ENCODE results near the gene SZT2. TPM values are rescaled to one million over a fixed set of nuclear protein-coding genes. Genes with fewer than 3 reads are reported as not detected.

SZT2 gene
- total RNA-seq: 10 to 100 TPM; 27.3 to 37.6 TPM

- intact Hi-C loops (cut with micrococcal nuclease): loop anchor here (1.0 to 2.0 kb wide), 4 partner anchors 21 to 217 kb away; partner anchors contain the start of genes CDC20, CFAP57, EBNA1BP2 and ELOVL1
- peak within 1 kb of the TSS; percentile 100 for H3K4me3 Mint-ChIP-seq
- peak; percentile 96 for DNase-seq
- ChIA-PET POLR2A (interaction anchor here (0.8 to 4.1 kb wide), 5 partner anchors 11 to 65 kb away, joined by 3 to 28 read pairs (median 5); partner anchors contain the start of genes CDC20 and ELOVL1), CTCF (interaction anchor here (0.8 to 2.4 kb wide), 8 partner anchors 8 to 163 kb away, joined by 3 to 14 read pairs (median 4); partner anchors contain the start of genes CDC20 and ELOVL1)
- no peaks in the 10 kb centered on the region for H3K9me3 Mint-ChIP-seq
- H3K27me3 Mint-ChIP-seq: no peaks in the 10 kb centered on the region
- H3K27ac Mint-ChIP-seq: peak within 1 kb of the TSS; percentile 97
- H3K4me1 Mint-ChIP-seq (ENCODE audit: low read depth): peaks cover 40% of the 10 kb centered on the region
- H3K36me3 Mint-ChIP-seq: peaks cover 23% of the 10 kb centered on the region
Measured at GRCh38 chr1:43389326-43390313, at the start of gene SZT2, which contains the start of gene MED8. Gene SZT2 (plus strand): TSS chr1:43389899. CDS start chr1:43389969, 70 bp downstream. Gene MED8 (minus strand): TSS chr1:43389800. CDS start chr1:43389764, 36 bp downstream.

GRCh38 chr1:43340559-43340958 is 49.1 kb upstream of the SZT2 start:
- Mint-ChIP-seq H3K4me3 (no peak overlapping the region), H3K27me3 (no peaks in the 10 kb centered on the region), H3K36me3 (no peaks in the 10 kb centered on the region), H3K4me1 (ENCODE audit: low read depth) (no peaks in the 10 kb centered on the region), H3K9me3 (no peaks in the 10 kb centered on the region), H3K27ac (no peak overlapping the region)
- POLR2A ChIA-PET: no interaction called here
- CTCF ChIA-PET: no interaction called here
- intact Hi-C loops (cut with micrococcal nuclease): no loop called here
- DNase-seq: no peak

GRCh38 chr1:43344267-43344850 is 45.3 kb upstream of the SZT2 start:
- no peaks in the 10 kb centered on the region for H3K36me3 Mint-ChIP-seq
- peaks cover under 1% of the 10 kb centered on the region for H3K4me1 Mint-ChIP-seq (ENCODE audit: low read depth)
- H3K9me3 Mint-ChIP-seq: no peaks in the 10 kb centered on the region
- no peak overlapping the region for H3K4me3 Mint-ChIP-seq
- no peak for DNase-seq
- CTCF ChIA-PET: no interaction called here
- intact Hi-C loops (cut with micrococcal nuclease): no loop called here
- POLR2A ChIA-PET: no interaction called here
- H3K27ac Mint-ChIP-seq: no peak overlapping the region
- H3K27me3 Mint-ChIP-seq: no peaks in the 10 kb centered on the region

GRCh38 chr1:43345120-43345519 is 44.6 kb upstream of the SZT2 start:
- CTCF ChIA-PET: no interaction called here
- Mint-ChIP-seq H3K36me3 (no peaks in the 10 kb centered on the region), H3K27ac (no peak overlapping the region), H3K27me3 (no peaks in the 10 kb centered on the region), H3K9me3 (no peaks in the 10 kb centered on the region), H3K4me1 (ENCODE audit: low read depth) (peaks cover 2% of the 10 kb centered on the region), H3K4me3 (no peak overlapping the region)
- DNase-seq: no peak
- POLR2A ChIA-PET: no interaction called here
- intact Hi-C loops (cut with micrococcal nuclease): no loop called here

GRCh38 chr1:43346636-43347035 is 43.1 kb upstream of the SZT2 start:
- H3K27me3 Mint-ChIP-seq: no peaks in the 10 kb centered on the region
- peaks cover 2% of the 10 kb centered on the region for H3K4me1 Mint-ChIP-seq (ENCODE audit: low read depth)
- DNase-seq: no peak
- H3K27ac Mint-ChIP-seq: no peak overlapping the region
- no peak overlapping the region for H3K4me3 Mint-ChIP-seq
- ChIA-PET POLR2A (no interaction called here), CTCF (interaction anchor here (1.0 kb wide), 1 partner anchor 12 kb away, joined by 3 read pairs; the partner anchor contains the start of gene CDC20)
- intact Hi-C loops (cut with micrococcal nuclease): no loop called here
- no peaks in the 10 kb centered on the region for H3K9me3 Mint-ChIP-seq
- no peaks in the 10 kb centered on the region for H3K36me3 Mint-ChIP-seq

- CTCF ChIA-PET: no interaction called here
Measured at GRCh38 chr1:43348343-43348808, 41.3 kb upstream of the SZT2 start.

GRCh38 chr1:43348809-43349593 is 40.7 kb upstream of the SZT2 start:
- no peaks in the 10 kb centered on the region for H3K27me3 Mint-ChIP-seq
- intact Hi-C loops (cut with micrococcal nuclease): no loop called here
- H3K4me1 Mint-ChIP-seq (ENCODE audit: low read depth): peaks cover 2% of the 10 kb centered on the region
- no peaks in the 10 kb centered on the region for H3K36me3 Mint-ChIP-seq
- H3K27ac Mint-ChIP-seq: peak overlapping the region; percentile 85
- ChIA-PET CTCF (no interaction called here), POLR2A (interaction anchor here (0.6 to 0.8 kb wide), 3 partner anchors 19 to 434 kb away, joined by 3 to 4 read pairs (median 4); partner anchors contain the start of gene HYI)
- DNase-seq: peak; percentile 81
- H3K4me3 Mint-ChIP-seq: peak overlapping the region; percentile 74
- no peaks in the 10 kb centered on the region for H3K9me3 Mint-ChIP-seq

More at GRCh38 chr1:43348343-43348808, 41.3 kb upstream of the SZT2 start:
- Mint-ChIP-seq H3K4me1 (ENCODE audit: low read depth) (peaks cover 2% of the 10 kb centered on the region), H3K27me3 (no peaks in the 10 kb centered on the region), H3K9me3 (no peaks in the 10 kb centered on the region), H3K27ac (no peak overlapping the region), H3K36me3 (no peaks in the 10 kb centered on the region), H3K4me3 (peak overlapping the region; percentile 12)
- intact Hi-C loops (cut with micrococcal nuclease): no loop called here
- DNase-seq: no peak
- POLR2A ChIA-PET: interaction anchor here (0.6 to 0.8 kb wide), 3 partner anchors 20 to 433 kb away, joined by 3 to 4 read pairs (median 4); partner anchors contain the start of gene HYI

- H3K27ac Mint-ChIP-seq: peak overlapping the region; percentile 85
- H3K9me3 Mint-ChIP-seq: no peaks in the 10 kb centered on the region
- H3K4me1 Mint-ChIP-seq (ENCODE audit: low read depth): peaks cover 2% of the 10 kb centered on the region
- no peaks in the 10 kb centered on the region for H3K27me3 Mint-ChIP-seq
- H3K4me3 Mint-ChIP-seq: peak overlapping the region; percentile 74
- intact Hi-C loops (cut with micrococcal nuclease): no loop called here
- POLR2A ChIA-PET: interaction anchor here (1.4 kb wide), 1 partner anchor 11 kb away, joined by 3 read pairs; no protein-coding TSS in a partner anchor
- no peaks in the 10 kb centered on the region for H3K36me3 Mint-ChIP-seq
- DNase-seq: no peak
- CTCF ChIA-PET: no interaction called here
Measured at GRCh38 chr1:43349594-43350306, 39.9 kb upstream of the SZT2 start.

- H3K27me3 Mint-ChIP-seq: no peaks in the 10 kb centered on the region
- no peak for DNase-seq
- H3K4me3 Mint-ChIP-seq: no peak overlapping the region
- CTCF ChIA-PET: no interaction called here
- H3K9me3 Mint-ChIP-seq: no peaks in the 10 kb centered on the region
- H3K27ac Mint-ChIP-seq: no peak overlapping the region
- H3K4me1 Mint-ChIP-seq (ENCODE audit: low read depth): peaks cover 2% of the 10 kb centered on the region
- intact Hi-C loops (cut with micrococcal nuclease): no loop called here
- peaks cover 2% of the 10 kb centered on the region for H3K36me3 Mint-ChIP-seq
- POLR2A ChIA-PET: interaction anchor here (1.4 kb wide), 1 partner anchor 9 kb away, joined by 3 read pairs; no protein-coding TSS in a partner anchor
Measured at GRCh38 chr1:43350976-43351375, 38.7 kb upstream of the SZT2 start.

GRCh38 chr1:43351421-43352350 is 38.0 kb upstream of the SZT2 start:
- Mint-ChIP-seq H3K9me3 (no peaks in the 10 kb centered on the region), H3K27me3 (no peaks in the 10 kb centered on the region), H3K4me1 (ENCODE audit: low read depth) (peaks cover 2% of the 10 kb centered on the region), H3K36me3 (peaks cover 3% of the 10 kb centered on the region), H3K4me3 (no peak overlapping the region), H3K27ac (no peak overlapping the region)
- DNase-seq: no peak
- CTCF ChIA-PET: interaction anchor here (0.8 kb wide), 1 partner anchor 105 kb away, joined by 3 read pairs; no protein-coding TSS in a partner anchor
- intact Hi-C loops (cut with micrococcal nuclease): no loop called here
- POLR2A ChIA-PET: no interaction called here
